C4-2B (cell line): ENCODE results near the gene RPS6KA4.

ENCODE experiments used
- H3K27ac ChIP-seq: fragments of 450-650 bp; 2 replicates; pipeline ENCODE4 v1.5.1; 2017
- CTCF ChIP-seq: fragments of 450-650 bp; conservative IDR thresholded peaks from 2 replicates; pipeline ENCODE4 v1.5.1; 2017; ENCODE audit warnings: mild to moderate bottlenecking
- ZFX ChIP-seq: fragments of 450-650 bp; IDR thresholded peaks from 2 replicates; pipeline ENCODE4 v1.6.1; 2017

Gene RPS6KA4

GRCh38 chr11:64385945-64386704 is 27.2 kb downstream of the RPS6KA4 start:
- H3K27ac ChIP-seq = no peak overlapping the region
- TF ChIP-seq CTCF = no peak
- no peak for TF ChIP-seq ZFX

- H3K27ac ChIP-seq = no peak overlapping the region
- TF ChIP-seq CTCF (no peak), ZFX (no peak)
These were observed 29.0 kb downstream of the RPS6KA4 start for GRCh38 chr11:64387916-64388315.

- no peak overlapping the region for H3K27ac ChIP-seq
- TF ChIP-seq CTCF = no peak
- TF ChIP-seq ZFX = no peak
These were observed 29.9 kb downstream of the RPS6KA4 start for GRCh38 chr11:64388894-64389293.

GRCh38 chr11:64389851-64390250 is 30.9 kb downstream of the RPS6KA4 start:
- no peak for TF ChIP-seq ZFX
- no peak for TF ChIP-seq CTCF
- no peak overlapping the region for H3K27ac ChIP-seq

GRCh38 chr11:64390558-64390957 is 31.6 kb downstream of the RPS6KA4 start:
- TF ChIP-seq ZFX (no peak), CTCF (no peak)
- H3K27ac ChIP-seq = no peak overlapping the region

GRCh38 chr11:64391839-64392238 is 32.9 kb downstream of the RPS6KA4 start:
- TF ChIP-seq ZFX = no peak
- TF ChIP-seq CTCF = no peak
- H3K27ac ChIP-seq = no peak overlapping the region

- H3K27ac ChIP-seq = no peak overlapping the region
These were observed 36.6 kb downstream of the RPS6KA4 start for GRCh38 chr11:64395545-64396078.

More at GRCh38 chr11:64395545-64396078, 36.6 kb downstream of the RPS6KA4 start:
- TF ChIP-seq CTCF = no peak
- TF ChIP-seq ZFX = no peak
